HUES48 (cell line): ENCODE results near the gene MYLK.

Experiments
- H3K27ac ChIP-seq: one replicate; pipeline ENCODE4 v1.7.0; 2013; ENCODE audit warnings: low read depth, low read length, inconsistent platforms
- H3K27me3 ChIP-seq: 2 replicates; pipeline ENCODE4 v1.6.1; 2013; ENCODE audit warnings: mild to moderate bottlenecking, low read length; ENCODE audit not compliant: control insufficient read depth, insufficient read depth
- H3K36me3 ChIP-seq: 2 replicates; pipeline ENCODE4 v1.6.1; 2013; ENCODE audit warnings: low read length; ENCODE audit not compliant: control insufficient read depth, insufficient read depth
- H3K4me1 ChIP-seq: 2 replicates; pipeline ENCODE4 v1.6.1; 2013; ENCODE audit warnings: mild to moderate bottlenecking, low read length; ENCODE audit not compliant: control insufficient read depth, insufficient read depth
- H3K4me3 ChIP-seq: 2 replicates; pipeline ENCODE4 v1.5.1; 2013; ENCODE audit warnings: mild to moderate bottlenecking, low read depth, low read length
- H3K9ac ChIP-seq: 2 replicates; pipeline ENCODE4 v1.6.1; 2013; ENCODE audit warnings: mild to moderate bottlenecking, low read depth, low read length, moderate library complexity
- H3K9me3 ChIP-seq: 2 replicates; pipeline ENCODE4 v1.6.1; 2013; ENCODE audit warnings: low read length; ENCODE audit not compliant: control insufficient read depth, insufficient read depth

Gene MYLK

DNA sequence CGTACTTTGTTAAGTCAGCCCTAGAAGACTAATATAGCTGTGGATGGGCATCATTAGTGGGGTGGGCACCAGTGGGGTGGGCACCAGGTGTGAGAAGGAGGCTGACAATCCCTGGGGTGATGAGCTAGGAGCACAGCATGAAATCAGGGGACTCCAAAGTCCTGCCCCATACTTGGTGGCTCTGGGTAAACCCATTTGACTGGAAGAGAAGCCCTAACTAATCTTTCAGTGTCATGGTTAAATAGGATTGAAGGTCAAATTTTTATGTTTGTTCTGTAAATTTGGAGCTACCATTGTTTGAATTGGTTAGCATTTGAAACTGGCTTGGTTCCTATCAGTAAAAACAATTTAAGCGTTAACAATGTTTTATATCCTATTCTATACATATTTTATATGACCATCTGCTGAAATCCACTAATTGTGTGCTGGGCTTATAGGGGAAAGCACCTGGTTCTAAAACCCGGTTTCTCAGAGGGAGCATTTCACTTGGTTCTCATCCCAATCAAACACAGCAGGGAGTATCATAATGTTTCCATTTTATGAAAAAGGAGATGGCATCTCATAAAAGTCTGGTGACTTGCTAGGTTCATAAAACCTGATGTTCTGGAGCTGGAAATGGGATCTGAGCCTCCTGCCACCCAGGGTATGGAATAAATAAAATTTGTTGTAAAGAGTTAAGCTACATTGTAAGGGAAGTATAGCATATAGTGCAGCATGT, 211.5 kb downstream of the MYLK start:
- no peaks in the 10 kb centered on the region for H3K9me3 ChIP-seq
- no peaks in the 10 kb centered on the region for H3K27me3 ChIP-seq
- H3K4me3 ChIP-seq = no peak overlapping the region
- no peaks in the 10 kb centered on the region for H3K36me3 ChIP-seq
- H3K27ac ChIP-seq = no peak overlapping the region
- H3K4me1 ChIP-seq = no peaks in the 10 kb centered on the region
- H3K9ac ChIP-seq = no peak overlapping the region

DNA sequence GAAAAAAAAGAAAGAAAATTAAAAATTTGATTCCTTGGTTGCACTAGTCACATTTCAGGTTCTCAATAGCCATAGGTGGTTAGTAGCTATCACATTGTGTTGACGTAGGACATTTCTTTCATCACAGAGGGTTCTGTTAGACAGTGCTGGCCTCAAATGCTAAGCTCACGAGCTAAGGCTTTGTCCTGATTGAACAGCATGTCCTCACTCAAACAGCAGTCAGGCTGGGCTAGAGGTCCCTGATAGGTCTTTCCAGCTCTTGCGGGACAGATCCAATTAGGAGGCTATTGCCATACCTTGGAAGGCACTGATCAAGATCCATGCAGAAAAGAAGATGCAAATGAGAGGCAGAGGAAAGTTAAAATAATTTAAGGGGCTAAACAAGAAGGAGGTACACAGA, 213.4 kb downstream of the MYLK start:
- no peaks in the 10 kb centered on the region for H3K4me1 ChIP-seq

DNA sequence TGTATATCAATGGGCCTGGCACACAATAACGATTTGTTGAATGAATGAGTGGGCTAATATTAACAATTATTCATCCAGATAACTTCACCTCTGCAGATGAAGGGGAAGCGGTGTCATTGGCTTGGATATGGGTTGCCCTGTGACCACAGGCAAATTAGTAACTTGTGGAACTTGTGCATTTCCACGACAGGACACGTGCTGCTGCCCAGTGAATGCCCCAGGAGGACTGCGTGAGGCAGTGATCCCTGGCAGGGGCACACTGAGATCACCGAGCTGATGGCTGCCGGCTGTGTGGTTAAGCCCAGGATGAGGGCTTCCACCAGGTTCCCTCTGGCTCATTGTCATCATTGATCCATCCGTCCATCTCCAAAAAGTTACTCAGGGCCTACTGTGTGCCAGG, 215.2 kb downstream of the MYLK start:
- Histone ChIP-seq H3K4me1 (no peaks in the 10 kb centered on the region), H3K27ac (no peak overlapping the region), H3K9me3 (no peaks in the 10 kb centered on the region), H3K27me3 (no peaks in the 10 kb centered on the region), H3K9ac (no peak overlapping the region), H3K4me3 (no peak overlapping the region), H3K36me3 (no peaks in the 10 kb centered on the region)

More for the DNA sequence above, 213.4 kb downstream of the MYLK start:
- H3K9ac ChIP-seq = no peak overlapping the region
- H3K27ac ChIP-seq = no peak overlapping the region
- H3K36me3 ChIP-seq = no peaks in the 10 kb centered on the region
- H3K9me3 ChIP-seq = no peaks in the 10 kb centered on the region
- no peak overlapping the region for H3K4me3 ChIP-seq
- H3K27me3 ChIP-seq = no peaks in the 10 kb centered on the region

DNA sequence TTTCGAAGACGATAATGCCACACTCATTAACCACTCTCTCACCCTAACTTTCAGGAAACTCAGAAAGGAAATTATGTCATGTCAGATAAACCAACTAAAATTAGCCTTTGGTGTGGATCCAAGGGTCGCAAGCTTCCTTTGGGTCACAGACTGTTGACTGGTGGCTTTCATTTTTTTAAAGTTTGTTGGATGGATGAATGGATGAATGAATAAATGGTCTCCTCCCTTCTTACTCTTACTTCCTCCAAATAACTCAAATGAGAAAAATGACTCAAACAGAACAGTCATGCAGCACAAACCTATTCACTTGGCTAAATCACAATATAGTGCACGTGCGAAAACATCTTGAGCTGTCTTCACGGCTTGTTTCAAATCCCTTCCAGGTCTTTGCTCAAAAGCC, 216.3 kb downstream of the MYLK start:
- H3K9me3 ChIP-seq = no peaks in the 10 kb centered on the region
- H3K4me1 ChIP-seq = no peaks in the 10 kb centered on the region
- no peaks in the 10 kb centered on the region for H3K27me3 ChIP-seq
- H3K27ac ChIP-seq = no peak overlapping the region
- no peaks in the 10 kb centered on the region for H3K36me3 ChIP-seq
- no peak overlapping the region for H3K4me3 ChIP-seq
- no peak overlapping the region for H3K9ac ChIP-seq

DNA sequence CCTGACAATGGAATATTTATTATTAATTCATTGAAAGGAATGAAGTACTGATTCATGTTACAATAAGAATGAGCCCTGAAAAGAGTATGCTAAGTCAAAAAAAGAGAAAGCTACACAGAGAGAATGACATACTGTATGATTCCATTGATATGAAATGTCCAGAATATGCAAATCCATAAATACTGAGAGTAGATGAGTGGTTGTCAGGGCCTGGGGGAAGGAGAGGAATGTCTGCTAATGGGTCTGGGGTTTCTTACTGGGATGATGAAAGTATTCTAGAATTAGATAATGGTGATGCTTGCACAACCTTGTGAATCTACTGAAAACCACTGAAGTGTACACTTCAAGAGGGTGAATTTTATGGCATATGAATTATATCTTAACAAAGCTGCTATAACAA, 219.4 kb downstream of the MYLK start:
- no peaks in the 10 kb centered on the region for H3K27me3 ChIP-seq
- H3K4me1 ChIP-seq = no peaks in the 10 kb centered on the region
- no peaks in the 10 kb centered on the region for H3K36me3 ChIP-seq

DNA sequence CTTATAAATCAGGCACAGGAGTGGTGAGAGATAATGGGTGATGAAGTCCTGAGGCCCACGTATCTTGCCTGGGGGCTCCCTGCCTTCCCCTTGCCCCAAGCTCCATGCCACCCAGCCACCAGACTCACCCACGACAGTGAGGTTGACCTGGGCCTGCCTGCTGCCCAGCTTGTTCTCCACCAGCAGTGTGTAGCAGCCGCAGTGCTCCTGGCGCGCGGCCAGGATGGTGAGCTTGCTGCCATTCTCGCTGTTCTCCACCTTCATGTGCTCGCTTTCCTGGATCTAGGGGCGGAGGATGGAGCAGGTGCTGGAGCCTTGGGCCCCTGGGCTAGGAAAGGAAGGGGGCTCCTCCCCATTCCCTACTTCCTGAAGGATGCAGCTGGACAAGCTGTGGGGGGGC, 220.2 kb downstream of the MYLK start:
- no peak overlapping the region for H3K27ac ChIP-seq
- H3K27me3 ChIP-seq = no peaks in the 10 kb centered on the region
- H3K36me3 ChIP-seq = no peaks in the 10 kb centered on the region
- no peak overlapping the region for H3K9ac ChIP-seq
- H3K4me1 ChIP-seq = no peaks in the 10 kb centered on the region
- H3K4me3 ChIP-seq = no peak overlapping the region
- H3K9me3 ChIP-seq = no peaks in the 10 kb centered on the region

More for the DNA sequence above, 219.4 kb downstream of the MYLK start:
- no peak overlapping the region for H3K27ac ChIP-seq
- no peaks in the 10 kb centered on the region for H3K9me3 ChIP-seq
- H3K9ac ChIP-seq = no peak overlapping the region
- no peak overlapping the region for H3K4me3 ChIP-seq

DNA sequence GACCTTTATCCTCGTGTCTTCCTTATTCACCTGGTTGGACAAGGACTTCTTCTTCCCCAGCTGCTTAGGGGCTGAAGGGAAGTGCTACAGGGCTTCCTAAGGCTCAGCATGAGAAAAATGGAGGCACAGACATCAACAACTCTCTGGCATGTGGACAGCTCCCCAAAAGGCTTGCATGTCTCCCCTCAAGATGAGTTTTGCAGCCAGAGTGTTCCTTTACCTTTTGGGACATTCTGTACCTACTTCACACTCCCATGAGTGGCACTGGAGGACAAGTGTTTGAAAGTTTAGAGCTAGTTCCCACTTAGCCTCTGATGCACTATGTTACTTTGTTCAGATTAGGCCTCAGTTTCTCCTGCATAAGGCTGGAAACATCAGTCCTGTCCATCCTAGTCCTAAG, 222.2 kb downstream of the MYLK start:
- Histone ChIP-seq H3K27me3 (no peaks in the 10 kb centered on the region), H3K36me3 (no peaks in the 10 kb centered on the region), H3K9ac (no peak overlapping the region), H3K4me3 (no peak overlapping the region), H3K9me3 (0 out of 2 replicates have a peak, but pooled peaks cover under 1% of the 10 kb centered on the region), H3K27ac (no peak overlapping the region), H3K4me1 (no peaks in the 10 kb centered on the region)

DNA sequence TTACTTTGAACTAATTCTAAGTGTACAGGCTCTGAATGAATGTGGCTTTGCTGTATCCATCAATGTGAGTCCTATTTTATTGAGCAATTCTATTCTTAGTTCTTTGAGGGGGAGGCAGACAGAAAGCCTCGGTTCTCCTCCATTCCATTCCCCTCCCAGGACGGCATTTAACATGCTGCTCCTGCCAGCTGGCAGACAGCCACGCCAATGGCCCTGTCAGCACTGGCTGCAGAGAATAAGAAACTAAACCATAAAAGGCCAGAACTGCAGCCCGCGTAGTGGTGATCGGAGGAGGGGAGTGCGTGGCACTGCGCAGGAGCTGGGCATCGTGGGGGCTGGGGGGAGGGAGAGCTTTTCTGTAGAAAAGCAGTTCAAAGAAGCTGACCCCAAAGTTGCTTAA, 223.2 kb downstream of the MYLK start:
- H3K4me1 ChIP-seq = no peaks in the 10 kb centered on the region
- no peaks in the 10 kb centered on the region for H3K36me3 ChIP-seq
- peaks cover 3% of the 10 kb centered on the region; the same call in 1 of the 2 replicates for H3K9me3 ChIP-seq
- H3K27me3 ChIP-seq = no peaks in the 10 kb centered on the region
- H3K4me3 ChIP-seq = no peak overlapping the region
- H3K9ac ChIP-seq = no peak overlapping the region
- no peak overlapping the region for H3K27ac ChIP-seq

DNA sequence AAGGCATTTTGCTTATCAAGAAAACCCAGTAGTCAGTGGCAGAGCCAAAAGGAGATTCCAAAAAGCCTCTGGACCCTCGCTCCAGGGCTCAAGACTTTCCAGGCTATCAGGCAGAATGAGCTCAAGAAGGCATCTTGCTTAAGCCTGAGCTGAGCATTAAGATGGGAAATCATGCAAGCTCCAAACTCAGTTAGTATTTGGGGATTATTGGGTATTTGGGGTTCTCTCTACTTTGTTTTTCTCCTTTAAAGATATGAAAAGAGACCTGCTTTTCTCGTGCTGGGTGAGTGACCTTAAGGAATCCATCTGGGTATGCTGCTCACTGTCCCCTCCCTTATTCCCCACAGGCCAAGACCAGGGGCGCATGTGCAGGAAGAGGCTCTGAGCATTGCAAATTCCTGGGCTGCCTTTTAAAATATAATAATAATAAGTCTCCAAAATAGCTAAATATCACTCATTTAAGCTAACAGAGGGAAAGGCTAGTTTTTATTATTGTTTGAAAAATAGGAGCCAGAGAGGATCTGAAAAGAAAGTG, 223.9 kb downstream of the MYLK start:
- H3K27me3 ChIP-seq = no peaks in the 10 kb centered on the region
- H3K27ac ChIP-seq = no peak overlapping the region
- peaks cover 3% of the 10 kb centered on the region; the same call in 1 of the 2 replicates for H3K9me3 ChIP-seq
- no peaks in the 10 kb centered on the region for H3K4me1 ChIP-seq
- H3K9ac ChIP-seq = no peak overlapping the region
- H3K36me3 ChIP-seq = no peaks in the 10 kb centered on the region
- no peak overlapping the region for H3K4me3 ChIP-seq

DNA sequence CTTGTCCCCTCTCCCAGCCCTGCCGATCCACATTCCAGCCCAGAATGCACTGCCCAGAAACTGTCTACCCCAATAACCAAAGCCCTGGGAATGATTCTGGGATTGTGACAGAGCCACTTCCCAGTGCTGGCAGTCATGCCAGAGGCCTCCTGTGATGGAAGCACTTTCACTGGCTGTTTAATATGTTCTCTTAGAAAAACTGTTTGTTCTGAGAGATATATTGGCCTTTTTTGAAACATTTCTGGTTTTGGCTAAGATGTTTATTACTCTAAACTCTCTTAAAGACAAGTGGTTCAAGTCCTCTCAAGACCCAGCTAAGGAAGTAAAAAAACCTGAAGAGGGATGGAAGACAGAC, 225.3 kb downstream of the MYLK start:
- Histone ChIP-seq H3K27me3 (no peaks in the 10 kb centered on the region), H3K27ac (no peak overlapping the region), H3K4me1 (no peaks in the 10 kb centered on the region), H3K36me3 (no peaks in the 10 kb centered on the region), H3K4me3 (no peak overlapping the region), H3K9ac (no peak overlapping the region), H3K9me3 (peaks cover 3% of the 10 kb centered on the region; the same call in 1 of the 2 replicates)

DNA sequence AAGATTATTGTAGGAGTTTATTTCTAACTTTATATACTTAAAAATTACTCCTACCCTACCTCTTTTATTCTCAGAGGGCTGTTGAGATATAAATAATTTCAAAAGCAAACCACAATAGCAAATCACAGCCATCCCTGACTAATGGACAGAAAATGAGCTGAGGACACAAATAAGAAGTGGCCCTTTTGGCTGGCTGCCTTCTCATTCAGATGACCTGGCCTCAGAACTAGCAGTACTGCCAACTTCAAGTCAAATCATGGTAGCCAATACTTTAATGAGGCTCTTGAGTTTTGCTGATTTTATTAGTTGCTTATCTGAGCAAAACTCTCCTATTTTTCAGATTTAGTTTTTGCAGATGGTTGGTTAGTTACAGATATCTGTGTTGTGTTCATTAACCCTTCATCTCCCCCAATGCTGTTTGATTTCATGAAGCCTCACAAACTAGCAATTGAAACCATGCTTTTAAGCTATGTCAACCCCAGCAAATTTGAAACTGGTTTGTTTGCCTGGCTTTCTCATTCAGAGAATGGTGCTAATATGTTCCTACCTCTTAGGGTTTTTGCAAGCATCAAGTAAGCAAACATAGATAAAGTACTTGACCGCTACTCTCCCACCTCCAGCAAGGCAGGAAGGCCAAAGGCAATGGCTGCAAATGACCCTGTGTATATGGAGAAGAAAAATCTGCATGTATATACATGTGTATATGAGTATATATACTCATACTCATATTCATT, 225.8 kb downstream of the MYLK start:
- Histone ChIP-seq H3K36me3 (no peaks in the 10 kb centered on the region), H3K9me3 (peaks cover 3% of the 10 kb centered on the region; the same call in 1 of the 2 replicates), H3K9ac (no peak overlapping the region), H3K27me3 (no peaks in the 10 kb centered on the region), H3K27ac (no peak overlapping the region), H3K4me1 (no peaks in the 10 kb centered on the region), H3K4me3 (no peak overlapping the region)
